ENCODE results near the gene LRCH3.

LRCH3 gene

DNA sequence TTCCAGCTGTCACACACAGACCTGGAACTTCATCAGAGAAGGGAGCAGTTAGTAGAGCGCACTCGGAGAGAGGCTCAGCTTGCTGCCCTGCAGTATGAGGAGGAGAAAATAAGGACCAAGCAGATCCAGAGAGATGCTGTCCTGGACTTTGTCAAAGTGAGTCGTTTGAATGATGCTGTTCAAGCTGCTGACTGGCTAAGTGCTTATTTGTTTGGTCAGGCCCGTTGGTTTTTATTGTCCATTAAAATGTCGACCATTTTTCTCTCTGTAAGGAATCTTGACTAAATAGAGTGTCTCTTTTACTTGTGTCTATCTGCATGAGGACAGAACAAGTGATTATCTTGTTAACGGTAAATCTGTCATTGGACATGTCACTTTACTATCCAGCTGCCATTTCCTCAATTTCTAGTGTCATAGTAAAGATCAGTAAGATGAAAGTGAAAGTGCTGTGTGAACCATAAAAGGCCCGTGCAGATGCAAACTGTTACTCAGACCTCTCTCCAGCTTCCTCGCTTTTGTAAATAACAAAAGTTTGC is 56.9 kb downstream of the LRCH3 start:
- H3K4me3 Mint-ChIP-seq: peak overlapping the region; percentile 74
- peaks cover 27% of the 10 kb centered on the region for H3K36me3 Mint-ChIP-seq
- H3K9me3 Mint-ChIP-seq: no peaks in the 10 kb centered on the region

DNA sequence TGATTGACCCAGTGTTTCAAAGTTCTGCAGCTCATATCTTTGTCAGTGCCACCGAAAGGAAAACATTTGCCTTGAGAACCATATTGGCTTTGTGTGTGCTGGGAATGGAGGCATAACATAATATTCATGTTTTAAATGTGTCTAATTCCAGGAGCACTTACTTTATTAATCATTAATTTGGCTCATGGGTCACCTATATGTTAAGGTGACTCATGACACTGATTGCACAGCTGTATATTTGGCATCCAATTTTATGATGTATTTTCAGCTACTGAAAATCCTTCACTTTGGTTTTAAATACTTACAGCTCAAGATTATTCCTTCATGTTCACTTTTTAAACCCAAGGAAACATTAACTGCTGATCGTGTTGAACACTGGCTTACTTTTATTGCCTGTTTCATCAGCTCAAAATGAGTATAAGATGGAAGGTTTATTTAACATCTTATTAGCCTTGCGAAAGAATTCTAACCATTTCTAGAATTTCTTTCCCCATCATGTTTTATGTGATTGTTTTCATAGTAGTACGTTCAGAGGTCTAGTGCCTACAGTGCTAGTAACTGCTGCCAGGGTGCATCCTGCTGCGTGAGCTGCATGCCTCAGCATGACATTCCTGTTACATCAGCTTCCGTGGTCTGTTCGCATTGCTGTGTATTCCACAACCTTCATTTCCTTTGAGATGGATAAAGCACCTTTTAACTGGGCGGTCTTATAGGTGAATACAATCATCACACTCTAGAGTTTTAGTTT is 63.7 kb downstream of the LRCH3 start:
- peaks cover 26% of the 10 kb centered on the region for H3K36me3 Mint-ChIP-seq
- no peak overlapping the region for H3K4me3 Mint-ChIP-seq
- no peaks in the 10 kb centered on the region for H3K9me3 Mint-ChIP-seq
- H3K27ac Mint-ChIP-seq: no peak overlapping the region
- H3K4me1 Mint-ChIP-seq: peaks cover under 1% of the 10 kb centered on the region
- H3K27me3 Mint-ChIP-seq: no peaks in the 10 kb centered on the region

More for the DNA sequence above, 56.9 kb downstream of the LRCH3 start:
- H3K27ac Mint-ChIP-seq: peak overlapping the region; percentile 95
- no peaks in the 10 kb centered on the region for H3K27me3 Mint-ChIP-seq
- H3K4me1 Mint-ChIP-seq: peaks cover 33% of the 10 kb centered on the region

DNA sequence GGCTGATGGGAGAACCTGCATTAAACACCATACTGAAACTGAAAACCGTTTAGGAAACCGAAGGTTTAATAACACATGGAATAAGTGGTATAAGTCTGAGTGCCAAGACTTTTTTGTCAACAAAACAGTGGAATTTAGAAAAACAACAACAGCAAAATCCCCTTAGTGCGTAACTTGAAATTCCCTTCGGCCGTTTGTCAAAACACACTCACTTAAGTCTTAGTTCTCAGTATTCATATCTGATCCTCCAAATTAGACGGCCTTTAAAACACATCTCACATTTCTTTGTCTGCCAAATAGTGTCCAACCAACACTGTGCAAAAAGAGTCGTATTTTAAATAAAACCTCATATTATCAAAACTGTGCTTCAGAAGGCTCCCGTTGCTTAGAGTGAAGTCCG is 64.5 kb downstream of the LRCH3 start:
- H3K9me3 Mint-ChIP-seq: no peaks in the 10 kb centered on the region
- no peak overlapping the region for H3K27ac Mint-ChIP-seq
- H3K4me3 Mint-ChIP-seq: no peak overlapping the region
- no peaks in the 10 kb centered on the region for H3K27me3 Mint-ChIP-seq
- no peaks in the 10 kb centered on the region for H3K4me1 Mint-ChIP-seq
- H3K36me3 Mint-ChIP-seq: peaks cover 26% of the 10 kb centered on the region

DNA sequence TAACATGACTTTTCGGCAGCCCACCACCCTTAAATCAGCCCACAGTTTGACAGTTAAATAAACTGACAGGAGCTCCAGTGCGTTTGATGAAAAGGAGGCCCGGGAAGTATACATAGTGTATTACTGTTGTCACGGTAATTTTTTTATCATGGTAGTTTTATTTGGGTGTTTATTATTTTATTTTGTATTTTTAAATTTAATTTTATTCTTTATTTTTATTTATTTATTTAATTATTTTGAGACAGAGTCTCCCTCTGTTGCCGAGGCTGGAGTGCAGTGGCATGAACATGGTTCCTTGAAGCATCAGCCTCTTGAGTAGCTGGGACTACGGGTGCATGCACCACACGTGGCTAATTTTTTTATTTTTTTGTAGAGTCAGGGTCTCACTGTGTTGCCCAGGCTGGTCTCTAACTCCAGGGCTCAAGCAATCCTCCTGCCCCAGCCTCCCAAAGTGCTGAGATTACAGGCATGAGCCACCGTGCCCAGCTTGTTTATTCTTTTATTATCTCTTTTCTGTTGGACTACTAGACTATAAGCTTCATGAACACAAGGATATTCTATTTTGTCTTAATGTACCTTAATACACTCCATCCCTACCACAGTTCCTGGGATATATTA is 65.3 kb downstream of the LRCH3 start:
- Mint-ChIP-seq H3K9me3 (no peaks in the 10 kb centered on the region), H3K36me3 (peaks cover 26% of the 10 kb centered on the region), H3K4me1 (no peaks in the 10 kb centered on the region)

DNA sequence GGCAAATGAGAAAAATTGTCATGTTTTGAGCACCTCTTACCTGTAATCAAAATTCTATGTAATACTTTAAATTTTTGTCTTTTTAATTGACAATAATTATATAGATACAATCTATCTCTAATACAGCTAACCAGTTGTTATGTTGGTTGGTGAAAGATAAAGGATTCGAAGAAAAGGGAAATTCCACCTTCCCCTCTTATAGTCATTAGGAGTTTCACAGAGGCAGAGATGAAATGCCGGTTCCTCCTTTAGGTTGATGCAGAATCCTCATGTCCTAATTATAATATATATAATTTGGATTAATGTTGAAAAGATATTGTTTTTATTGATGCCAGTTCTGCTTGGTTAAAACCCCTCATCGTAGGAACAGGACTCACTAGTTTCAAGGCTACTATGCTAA is 67.1 kb downstream of the LRCH3 start:
- Mint-ChIP-seq H3K9me3 (no peaks in the 10 kb centered on the region), H3K27me3 (no peaks in the 10 kb centered on the region), H3K27ac (no peak overlapping the region), H3K4me3 (no peak overlapping the region), H3K4me1 (no peaks in the 10 kb centered on the region), H3K36me3 (peaks cover 26% of the 10 kb centered on the region)

More for the DNA sequence above, 65.3 kb downstream of the LRCH3 start:
- H3K27me3 Mint-ChIP-seq: no peaks in the 10 kb centered on the region
- no peak overlapping the region for H3K4me3 Mint-ChIP-seq
- no peak overlapping the region for H3K27ac Mint-ChIP-seq

DNA sequence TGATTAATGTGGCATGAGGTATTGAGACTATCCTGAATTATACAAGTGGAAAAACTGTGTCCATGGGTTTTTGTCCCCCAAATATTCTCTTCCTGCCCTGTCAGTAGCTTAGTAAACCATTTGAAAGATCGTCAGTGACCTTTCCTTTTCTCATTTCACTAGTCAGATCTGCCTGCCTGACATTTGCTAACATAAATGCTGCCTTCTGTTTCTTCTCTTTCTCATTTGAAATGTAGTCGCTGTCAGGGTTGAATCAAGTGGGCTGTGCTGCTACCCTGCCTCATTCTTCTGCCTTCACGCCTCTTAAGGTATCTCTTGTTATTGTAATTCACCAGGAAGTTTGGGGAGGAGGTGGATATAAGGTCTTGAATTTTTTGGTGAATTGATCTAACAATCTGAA is 67.5 kb downstream of the LRCH3 start:
- no peaks in the 10 kb centered on the region for H3K9me3 Mint-ChIP-seq
- peak overlapping the region; percentile 0 for H3K27ac Mint-ChIP-seq
- H3K27me3 Mint-ChIP-seq: no peaks in the 10 kb centered on the region
- peaks cover 26% of the 10 kb centered on the region for H3K36me3 Mint-ChIP-seq
- no peaks in the 10 kb centered on the region for H3K4me1 Mint-ChIP-seq
- no peak overlapping the region for H3K4me3 Mint-ChIP-seq

DNA sequence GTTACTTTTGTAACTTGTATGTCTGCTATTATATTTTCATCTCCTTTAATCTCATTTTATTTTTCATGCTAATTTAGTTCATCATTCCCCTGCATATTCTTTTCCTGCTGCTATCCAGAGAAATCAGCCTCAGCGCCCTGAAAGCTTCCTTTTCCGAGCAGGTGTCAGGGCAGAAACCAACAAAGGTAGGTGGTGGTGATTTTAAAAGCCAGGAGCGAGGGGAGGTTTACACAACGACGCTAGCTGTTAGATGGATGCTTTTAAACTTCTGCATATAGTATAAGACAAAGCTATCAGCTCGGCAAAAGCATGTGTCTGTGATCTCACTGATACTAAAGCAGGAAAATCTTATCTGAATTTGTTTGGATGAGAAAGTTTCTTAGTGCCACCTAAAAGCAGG is 75.0 kb downstream of the LRCH3 start:
- peaks cover 9% of the 10 kb centered on the region for H3K4me1 Mint-ChIP-seq
- H3K4me3 Mint-ChIP-seq: no peak overlapping the region
- H3K9me3 Mint-ChIP-seq: no peaks in the 10 kb centered on the region
- no peaks in the 10 kb centered on the region for H3K27me3 Mint-ChIP-seq
- peaks cover 3% of the 10 kb centered on the region for H3K36me3 Mint-ChIP-seq
- H3K27ac Mint-ChIP-seq: no peak overlapping the region

DNA sequence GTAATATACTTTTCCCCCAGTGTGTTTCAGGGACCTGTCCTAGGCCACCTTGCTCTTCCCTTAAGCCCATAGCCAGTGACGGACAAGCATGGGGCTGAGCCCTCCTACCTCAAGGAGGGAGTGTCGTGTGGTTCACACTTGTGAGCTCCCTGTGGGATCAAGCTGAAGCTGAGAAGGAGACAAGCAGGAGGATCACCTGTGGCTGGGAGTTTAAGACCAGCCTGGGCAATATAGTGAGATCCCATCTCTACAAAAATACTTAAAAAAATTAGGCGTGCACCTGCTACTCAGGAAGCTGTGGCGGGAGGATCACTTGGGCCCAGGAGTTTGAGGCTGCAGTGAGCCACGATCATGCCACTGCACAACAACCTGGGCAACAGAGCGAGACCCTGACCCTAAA is 82.3 kb downstream of the LRCH3 start:
- peaks cover 7% of the 10 kb centered on the region for H3K4me1 Mint-ChIP-seq
- H3K36me3 Mint-ChIP-seq: peaks cover 17% of the 10 kb centered on the region
- no peaks in the 10 kb centered on the region for H3K27me3 Mint-ChIP-seq
- H3K27ac Mint-ChIP-seq: no peak overlapping the region
- H3K4me3 Mint-ChIP-seq: no peak overlapping the region
- no peaks in the 10 kb centered on the region for H3K9me3 Mint-ChIP-seq

DNA sequence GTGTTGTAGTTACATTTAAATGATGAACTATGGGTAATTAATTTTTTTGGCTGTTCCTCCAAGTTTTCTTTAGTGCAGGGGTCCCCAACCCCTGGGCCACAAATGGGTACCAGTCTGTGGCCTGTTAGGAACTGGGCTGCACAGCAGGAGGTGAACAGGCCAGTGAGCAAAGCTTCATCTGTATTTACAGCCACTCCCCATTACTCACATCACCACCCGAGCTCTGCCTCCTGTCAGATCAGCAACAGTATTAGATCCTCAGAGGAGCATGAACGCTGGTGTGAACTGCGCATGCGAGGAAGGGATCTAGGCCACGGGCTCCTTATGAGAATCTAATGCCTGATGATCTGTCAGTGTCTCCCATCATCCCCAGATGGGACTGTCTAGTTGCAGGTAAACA is 83.0 kb downstream of the LRCH3 start:
- peaks cover 19% of the 10 kb centered on the region for H3K36me3 Mint-ChIP-seq
- no peaks in the 10 kb centered on the region for H3K9me3 Mint-ChIP-seq
- no peak overlapping the region for H3K27ac Mint-ChIP-seq
- H3K4me1 Mint-ChIP-seq: no peaks in the 10 kb centered on the region
- H3K4me3 Mint-ChIP-seq: no peak overlapping the region
- H3K27me3 Mint-ChIP-seq: no peaks in the 10 kb centered on the region

DNA sequence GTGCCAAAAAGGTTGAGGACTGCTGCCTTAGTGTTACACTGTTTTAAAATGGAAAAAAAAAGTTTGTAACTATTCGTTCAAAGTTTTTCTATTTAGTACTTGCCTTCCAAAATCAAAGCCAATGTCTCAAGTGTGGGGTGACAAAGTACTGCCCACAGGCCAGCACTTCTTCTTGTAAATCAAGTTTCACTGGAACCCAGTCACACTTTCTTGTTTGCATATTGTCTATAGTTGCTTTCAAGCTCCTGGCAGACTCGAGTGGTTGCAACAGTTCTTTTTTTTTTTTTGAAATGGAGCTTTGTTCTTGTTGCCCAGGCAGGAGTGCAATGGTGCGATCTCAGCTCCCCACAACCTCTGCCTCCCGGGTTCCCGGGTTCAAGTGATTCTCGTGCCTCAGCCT is 83.6 kb downstream of the LRCH3 start:
- no peak overlapping the region for H3K27ac Mint-ChIP-seq
- H3K4me1 Mint-ChIP-seq: no peaks in the 10 kb centered on the region
- H3K4me3 Mint-ChIP-seq: no peak overlapping the region
- peaks cover 19% of the 10 kb centered on the region for H3K36me3 Mint-ChIP-seq
- no peaks in the 10 kb centered on the region for H3K9me3 Mint-ChIP-seq
- H3K27me3 Mint-ChIP-seq: no peaks in the 10 kb centered on the region

DNA sequence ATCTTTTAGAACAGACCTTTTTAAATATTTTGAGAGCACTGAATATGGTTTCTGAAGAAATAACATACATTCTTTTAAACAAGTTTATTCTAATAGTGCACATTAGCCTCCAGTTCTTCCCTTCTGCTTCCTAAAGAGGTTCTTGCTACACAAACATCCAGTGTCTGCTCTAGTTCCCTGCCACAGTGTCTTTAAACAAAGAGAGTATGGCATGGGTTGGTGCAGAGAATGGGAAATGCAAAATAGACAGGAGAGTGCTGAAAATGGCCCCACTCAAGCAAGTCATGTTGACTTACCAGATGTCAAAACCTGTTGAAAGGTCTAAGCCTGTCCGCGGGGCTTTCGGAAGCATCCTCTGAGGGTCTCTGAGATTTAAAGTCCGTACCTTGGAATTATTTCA is 86.8 kb downstream of the LRCH3 start:
- Mint-ChIP-seq H3K4me1 (peaks cover 4% of the 10 kb centered on the region), H3K27ac (peak overlapping the region; percentile 80), H3K27me3 (no peaks in the 10 kb centered on the region), H3K4me3 (no peak overlapping the region), H3K36me3 (peaks cover 10% of the 10 kb centered on the region), H3K9me3 (no peaks in the 10 kb centered on the region)

DNA sequence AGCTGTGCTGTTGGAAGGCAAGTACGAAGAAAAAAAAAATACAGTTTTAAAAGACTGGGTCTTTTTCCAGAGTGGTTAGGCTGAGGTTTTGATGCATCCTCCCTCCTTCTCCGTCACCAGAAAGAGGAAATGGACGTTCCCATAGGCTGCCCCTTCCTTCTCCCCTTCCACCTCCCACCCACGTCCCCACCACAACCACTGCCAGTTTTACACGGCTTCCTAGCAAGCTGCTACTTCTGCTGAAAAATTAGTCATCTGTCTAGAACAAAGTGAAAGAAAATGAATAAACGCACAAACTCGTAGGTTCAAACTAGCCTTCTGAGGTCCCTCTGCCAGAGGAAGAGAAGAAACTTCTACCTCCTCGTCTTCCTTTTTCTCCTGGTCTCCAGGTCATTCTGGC is 87.4 kb downstream of the LRCH3 start:
- Mint-ChIP-seq H3K27ac (peak overlapping the region; percentile 23), H3K36me3 (peaks cover 6% of the 10 kb centered on the region), H3K27me3 (no peaks in the 10 kb centered on the region), H3K9me3 (no peaks in the 10 kb centered on the region), H3K4me3 (no peak overlapping the region), H3K4me1 (peaks cover 4% of the 10 kb centered on the region)

DNA sequence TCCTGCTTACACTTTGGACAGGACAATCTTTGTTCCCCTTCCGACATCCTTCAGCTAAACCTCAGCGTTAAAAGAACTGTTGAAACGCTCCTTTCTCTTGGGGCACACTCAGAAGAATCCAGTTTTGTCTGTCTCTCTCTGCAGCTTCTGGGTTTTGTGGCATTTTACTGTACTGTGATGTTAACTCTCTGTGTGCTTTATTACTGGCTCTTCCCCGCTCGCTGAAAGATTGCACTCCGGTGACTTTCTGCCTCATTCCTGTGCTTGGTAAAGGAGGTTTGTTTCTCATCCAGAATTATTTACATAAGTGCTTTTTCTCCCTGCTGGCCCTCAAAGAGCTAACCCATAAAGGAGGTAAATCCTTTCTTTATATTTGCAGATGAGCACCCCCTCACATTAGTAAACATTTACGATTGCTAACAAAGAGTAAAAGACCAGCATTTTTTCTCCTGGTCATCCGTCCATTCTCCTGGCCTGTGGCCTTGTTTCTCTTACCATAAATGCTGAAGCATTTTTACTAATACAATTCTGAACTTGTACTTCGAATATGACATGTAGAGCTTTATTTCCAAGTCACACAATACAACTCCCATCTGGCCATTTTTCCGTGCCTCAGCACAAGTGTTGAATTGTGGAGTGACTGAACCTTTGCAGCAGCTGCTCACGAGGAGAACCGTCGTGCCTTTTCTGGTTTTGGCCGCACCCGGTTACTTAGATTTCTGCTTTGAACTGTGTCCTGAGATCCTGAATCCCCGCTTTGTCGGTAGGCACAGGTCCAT is 89.6 kb downstream of the LRCH3 start:
- H3K27me3 Mint-ChIP-seq: no peaks in the 10 kb centered on the region
- H3K4me1 Mint-ChIP-seq: peaks cover 4% of the 10 kb centered on the region
- H3K4me3 Mint-ChIP-seq: no peak overlapping the region
- no peak overlapping the region for H3K27ac Mint-ChIP-seq
- H3K36me3 Mint-ChIP-seq: peaks cover 7% of the 10 kb centered on the region
- H3K9me3 Mint-ChIP-seq: no peaks in the 10 kb centered on the region

DNA sequence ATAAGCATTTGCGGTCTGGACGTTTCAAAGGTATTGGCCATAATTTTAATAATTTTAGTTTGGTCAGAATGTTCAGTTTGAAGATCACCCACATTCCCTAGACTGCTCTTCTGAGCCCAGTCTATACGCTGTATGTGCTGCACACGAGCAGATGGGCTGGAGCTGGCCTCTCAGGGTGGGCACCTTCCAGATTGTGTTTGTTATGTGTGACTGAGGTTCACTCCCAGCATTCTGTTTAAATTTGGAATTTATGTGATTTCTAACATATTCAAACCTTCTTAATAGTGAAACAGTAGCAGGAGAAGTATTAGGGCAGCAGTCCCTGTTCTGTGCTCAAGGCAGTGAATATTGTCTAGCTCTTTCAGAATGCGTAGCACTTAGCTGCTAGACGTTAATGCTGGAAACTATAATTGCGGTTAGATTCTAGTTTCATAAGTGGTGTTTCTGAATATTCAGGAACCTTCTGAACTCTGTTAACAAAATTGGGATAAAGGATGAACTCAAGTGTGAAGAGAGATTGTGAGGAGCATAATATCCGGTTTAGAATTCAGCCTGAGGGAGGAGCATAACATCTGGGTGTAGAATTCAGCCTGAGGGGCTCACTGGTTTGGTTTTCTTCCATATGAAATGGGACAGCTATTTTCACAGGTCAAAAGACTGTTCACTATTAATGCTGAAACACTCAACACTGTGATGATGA is 90.4 kb downstream of the LRCH3 start:
- no peaks in the 10 kb centered on the region for H3K27me3 Mint-ChIP-seq
- H3K4me3 Mint-ChIP-seq: no peak overlapping the region
- peaks cover 8% of the 10 kb centered on the region for H3K36me3 Mint-ChIP-seq
- peaks cover 4% of the 10 kb centered on the region for H3K4me1 Mint-ChIP-seq
- no peaks in the 10 kb centered on the region for H3K9me3 Mint-ChIP-seq
- peak overlapping the region; percentile 3 for H3K27ac Mint-ChIP-seq

DNA sequence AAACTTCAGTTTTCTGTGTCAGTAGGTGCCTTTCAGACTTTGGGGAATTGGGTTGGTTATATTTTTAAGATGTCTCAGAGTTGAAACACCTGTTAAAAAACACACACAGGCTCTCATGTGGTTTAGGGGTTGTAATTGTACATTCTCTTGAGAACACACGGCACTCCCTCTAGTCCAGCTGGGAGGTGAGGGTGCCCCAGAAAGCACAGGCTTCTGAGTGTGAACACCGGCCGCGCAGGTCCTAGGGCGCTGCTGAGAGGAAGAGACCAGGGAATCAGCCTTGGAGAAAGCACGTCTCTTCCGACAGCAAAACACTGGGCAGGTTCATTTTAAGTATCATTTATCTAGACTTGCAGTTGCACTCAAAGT is 90.9 kb downstream of the LRCH3 start:
- Mint-ChIP-seq H3K27me3 (no peaks in the 10 kb centered on the region), H3K4me3 (no peak overlapping the region), H3K4me1 (peaks cover 4% of the 10 kb centered on the region), H3K9me3 (no peaks in the 10 kb centered on the region), H3K27ac (no peak overlapping the region), H3K36me3 (peaks cover 8% of the 10 kb centered on the region)
